ENCODE results near the gene ARNT2.

DNA sequence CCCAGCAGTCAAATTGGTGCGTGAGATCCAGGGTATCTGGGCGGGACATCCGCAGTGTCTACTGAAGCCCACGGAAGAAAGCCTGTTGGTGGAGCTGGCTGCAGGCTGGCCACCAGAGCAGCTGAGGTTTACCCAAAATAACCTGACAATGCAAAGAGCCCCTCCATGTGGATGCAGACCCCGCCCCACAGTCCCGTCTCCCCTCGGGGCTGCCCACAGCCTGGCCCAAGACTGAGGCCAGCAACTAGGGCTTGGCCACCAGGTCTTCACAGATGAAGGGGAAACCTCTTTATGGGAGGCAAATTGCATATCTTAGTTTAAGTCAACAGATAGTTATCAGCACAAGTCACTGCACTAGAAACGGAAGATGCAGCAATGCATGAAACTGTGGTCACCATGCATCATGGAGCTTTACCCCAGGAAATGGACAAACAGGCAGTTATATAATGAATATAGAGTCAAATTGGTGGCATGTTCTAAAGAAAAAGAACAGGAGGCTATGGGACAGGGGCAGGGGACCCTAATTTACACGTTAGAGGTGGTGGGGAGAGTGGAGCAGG, 86.3 kb downstream of the ARNT2 start:
- no peak for TF ChIP-seq CTCF (IDR thresholded peaks at IDR 0.05; ENCODE audit: low read length)
- TF ChIP-seq EZH2 (optimal IDR thresholded peaks at IDR 0.05; ENCODE audit: low read depth, low read length): no peak
